Neutrophil (primary cell): Measurements from ENCODE around the gene SGF29.

Experiments used
- H3K27ac ChIP-seq: fragments of 200-600 bp; sonication (generic); 2 replicates; pipeline ENCODE4 v1.5.1; 2016; ENCODE audit warnings: mild to moderate bottlenecking, moderate library complexity
- H3K27me3 ChIP-seq: fragments of 200-600 bp; sonication (generic); 2 replicates; pipeline ENCODE4 v1.6.0; 2016; ENCODE audit warnings: mild to moderate bottlenecking
- H3K36me3 ChIP-seq: fragments of 200-600 bp; sonication (generic); 2 replicates; pipeline ENCODE4 v1.5.1; 2017
- H3K4me1 ChIP-seq, 2 experiments: fragments of 200-600 bp in 1 of 2; sonication (generic) in 1 of 2; 1 replicate in 1 of 2; 2 replicates in 1 of 2; pipeline versions ENCODE4 v1.5.1 to v1.6.1; 2013 to 2016; ENCODE audit warnings: low read depth in 1 of 2, low read length in 1 of 2, mild to moderate bottlenecking in 1 of 2, moderate library complexity in 1 of 2; ENCODE audit not compliant: control insufficient read depth in 1 of 2, insufficient read depth in 1 of 2
- H3K4me3 ChIP-seq, 2 experiments: fragments of 200-600 bp in 1 of 2; sonication (generic) in 1 of 2; 1 replicate in 1 of 2; 2 replicates in 1 of 2; pipeline ENCODE4 v1.5.1; 2013 to 2016; ENCODE audit warnings: low read depth in 1 of 2, low read length in 1 of 2, mild to moderate bottlenecking in 1 of 2, moderate library complexity in 1 of 2
- H3K9me3 ChIP-seq: fragments of 200-600 bp; sonication (generic); 2 replicates; pipeline ENCODE4 v1.5.1; 2016
- CTCF ChIP-seq: fragments of 200-600 bp; sonication (generic); IDR thresholded peaks from 2 replicates; pipeline ENCODE4 v1.5.1; 2016; ENCODE audit warnings: antibody characterized with exemption

Gene SGF29

GRCh38 chr16:28553776-28554633 is at the start of gene SGF29:
Gene SGF29 (plus strand): TSS chr16:28553920. CDS start chr16:28581070, 27,150 bp downstream.
- Histone ChIP-seq H3K4me1 (peaks cover 16 to 22% of the 10 kb centered on the region in 2 experiments), H3K9me3 (no peaks in the 10 kb centered on the region), H3K27me3 (no peaks in the 10 kb centered on the region), H3K4me3 (peak within 1 kb of the TSS; percentile 86 to 95), H3K27ac (peak within 1 kb of the TSS; percentile 96), H3K36me3 (peaks cover 4% of the 10 kb centered on the region)
- TF ChIP-seq CTCF: peak; percentile 73

GRCh38 chr16:28504707-28505404 is 48.9 kb upstream of the SGF29 start:
- TF ChIP-seq CTCF: no peak
- Histone ChIP-seq H3K9me3 (no peaks in the 10 kb centered on the region), H3K4me1 (peaks cover 32 to 38% of the 10 kb centered on the region in 2 experiments), H3K4me3 (no peak overlapping the region), H3K27ac (no peak overlapping the region), H3K27me3 (no peaks in the 10 kb centered on the region), H3K36me3 (peaks cover 22% of the 10 kb centered on the region)

GRCh38 chr16:28505489-28506137 is 48.1 kb upstream of the SGF29 start:
- H3K4me1 ChIP-seq: peaks cover 32 to 38% of the 10 kb centered on the region in 2 experiments
- H3K9me3 ChIP-seq: no peaks in the 10 kb centered on the region
- TF ChIP-seq CTCF: no peak
- H3K36me3 ChIP-seq: peaks cover 14% of the 10 kb centered on the region
- peak overlapping the region in 1 of 2 experiments; percentile 56 for H3K4me3 ChIP-seq
- H3K27ac ChIP-seq: peak overlapping the region; percentile 67
- no peaks in the 10 kb centered on the region for H3K27me3 ChIP-seq

- no peak for TF ChIP-seq CTCF
- Histone ChIP-seq H3K4me3 (no peak overlapping the region), H3K27me3 (no peaks in the 10 kb centered on the region), H3K36me3 (no peaks in the 10 kb centered on the region), H3K27ac (no peak overlapping the region), H3K4me1 (peaks cover 24 to 25% of the 10 kb centered on the region in 2 experiments), H3K9me3 (no peaks in the 10 kb centered on the region)
Measured at GRCh38 chr16:28511031-28511430, 42.7 kb upstream of the SGF29 start.
